Activated T-helper 1 cell treated with Interleukin-2 at 50 U/mL for 16 hours (primary cell): ENCODE measurements around the gene ITSN1.
A peak's percentile ranks its signal among the peaks of the same experiment; 100 is the strongest.
"Not testable (repeated sequence)": the region's sequence is repeated elsewhere in the genome, so short reads cannot be mapped to it uniquely, and the experiment has no call there.

ENCODE experiments used
- DNase-seq: peaks from one replicate; pipeline ENCODE4 v3.0.0-alpha.2; 2020; ENCODE audit warnings: low read depth

Gene ITSN1

DNA sequence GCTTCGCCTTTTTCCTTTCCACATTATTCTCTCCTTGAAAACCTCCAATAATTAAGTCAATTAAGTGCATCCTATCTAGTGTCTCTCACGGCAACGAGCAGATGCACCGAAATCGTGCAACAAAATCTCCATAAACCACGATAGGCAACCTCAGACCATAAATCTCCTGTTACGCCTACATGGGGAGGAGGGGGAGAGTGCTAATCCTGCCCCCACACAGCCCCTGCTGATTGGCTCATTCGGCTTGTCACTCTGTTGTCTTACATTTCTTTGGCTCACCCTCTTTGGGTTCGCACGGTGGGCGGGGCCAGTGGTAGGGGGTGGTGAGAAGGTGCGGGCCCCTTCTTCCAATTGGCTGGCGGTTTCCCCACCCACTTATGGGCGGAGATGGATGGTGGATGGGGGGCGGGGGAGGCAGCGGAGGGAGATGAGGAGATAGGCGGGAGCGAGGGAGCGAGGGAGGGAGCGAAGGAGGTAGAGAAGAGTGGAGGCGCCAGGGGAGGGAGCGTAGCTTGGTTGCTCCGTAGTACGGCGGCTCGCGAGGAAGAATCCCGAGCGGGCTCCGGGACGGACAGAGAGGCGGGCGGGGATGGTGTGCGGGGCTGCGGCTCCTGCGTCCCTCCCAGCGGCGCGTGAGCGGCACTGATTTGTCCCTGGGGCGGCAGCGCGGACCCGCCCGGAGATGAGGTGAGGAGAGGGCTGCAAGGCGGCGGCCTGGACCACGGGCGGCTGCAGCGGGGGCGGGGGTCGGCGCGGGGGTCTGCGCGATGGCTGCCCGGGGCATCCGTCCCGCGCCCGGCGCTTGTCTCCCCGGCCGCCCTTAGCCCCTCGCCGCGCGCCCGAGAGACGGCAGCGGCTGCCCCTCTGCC, at the start of gene ITSN1:
Gene ITSN1, plus strand, starts transcription at position 475 of the 869 bp plus-strand sequence. CDS start 76,328 bp downstream, outside the sequence.
- peak; percentile 99 for DNase-seq

GRCh38 chr21:33598051-33598450, 44.2 kb upstream of the ITSN1 start:
- DNase-seq: no peak

DNA sequence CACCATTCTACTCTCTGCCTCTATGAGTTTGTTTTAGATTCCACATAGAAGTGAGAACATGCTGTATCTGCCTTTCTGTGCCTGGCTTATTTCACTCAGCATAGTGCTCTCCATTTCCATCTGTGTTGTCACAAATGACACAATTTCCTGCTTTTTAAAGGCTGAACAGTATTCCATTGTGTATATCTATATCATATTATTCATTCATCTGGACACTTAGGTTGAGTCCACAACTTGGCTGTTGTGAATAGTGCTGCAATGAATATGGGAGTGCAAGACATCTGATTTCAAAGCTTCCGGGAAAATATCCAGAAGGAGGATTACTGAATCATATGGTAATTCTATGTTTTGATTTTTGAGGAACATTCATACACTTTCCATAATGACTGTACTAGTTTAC, 33.7 kb upstream of the ITSN1 start:
- DNase-seq: no peak

- DNase-seq: no peak
Observed at GRCh38 chr21:33611006-33611744, 31.1 kb upstream of the ITSN1 start.

DNA sequence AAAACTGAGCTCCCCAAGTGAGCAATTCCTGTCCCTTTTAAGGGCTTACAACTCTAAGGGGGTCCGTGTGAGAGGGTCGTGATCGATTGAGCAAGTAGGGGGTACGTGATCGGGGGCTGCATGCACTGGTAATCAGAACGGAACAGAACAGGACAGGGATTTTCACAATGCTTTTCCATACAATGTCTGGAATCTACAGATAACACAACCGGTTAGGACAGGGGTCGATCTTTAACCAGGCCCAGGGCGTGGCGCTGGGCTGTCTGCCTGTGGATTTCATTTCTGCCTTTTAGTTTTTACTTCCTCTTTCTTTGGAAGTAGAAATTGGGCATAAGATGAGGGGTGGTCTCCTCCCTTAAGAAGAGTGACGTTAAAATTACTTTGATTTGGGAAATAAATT, 24.7 kb upstream of the ITSN1 start:
- DNase-seq: not testable (repeated sequence)

GRCh38 chr21:33618407-33618806, 23.9 kb upstream of the ITSN1 start:
- no peak for DNase-seq

DNA sequence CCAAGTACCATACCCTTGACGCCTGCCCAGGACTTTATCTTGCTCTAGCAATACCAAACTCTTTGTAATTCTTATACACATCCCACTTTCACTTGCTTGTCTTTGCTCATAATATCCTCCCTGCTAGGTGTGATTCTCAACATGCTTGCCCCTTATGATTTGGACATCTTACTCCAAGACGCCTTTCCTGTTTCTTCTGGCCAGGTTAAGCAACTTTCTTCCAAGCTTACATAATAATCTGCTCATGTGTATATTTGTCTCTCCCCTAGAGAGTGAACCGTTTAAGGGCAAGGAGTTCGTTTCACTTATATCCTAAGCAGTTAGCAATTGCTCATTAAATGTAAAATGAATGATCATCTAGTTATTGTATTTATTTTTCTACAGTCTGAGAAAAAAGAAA, 22.6 kb upstream of the ITSN1 start:
- no peak for DNase-seq

DNA sequence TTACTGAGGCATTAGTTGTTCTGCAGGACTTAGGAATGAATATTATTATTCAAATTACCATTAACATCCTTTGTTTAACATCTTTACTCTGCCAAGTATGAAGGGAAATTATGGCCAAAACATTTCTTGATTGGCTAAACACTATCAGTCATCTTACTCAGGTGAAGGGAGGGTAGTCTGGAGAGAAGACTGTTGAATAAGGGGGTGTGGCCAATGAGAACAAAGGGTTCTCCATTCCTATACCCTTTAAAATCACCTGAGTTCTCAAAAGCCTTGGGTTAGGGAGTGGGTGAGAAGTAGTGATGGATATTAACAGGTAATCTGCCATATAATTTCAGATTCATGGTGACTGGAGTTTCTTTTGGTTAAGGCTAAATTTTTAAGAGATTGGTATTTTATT, 20.0 kb upstream of the ITSN1 start:
- no peak for DNase-seq

- DNase-seq: not testable (repeated sequence)
Observed at GRCh38 chr21:33626151-33626550, 16.1 kb upstream of the ITSN1 start.

DNA sequence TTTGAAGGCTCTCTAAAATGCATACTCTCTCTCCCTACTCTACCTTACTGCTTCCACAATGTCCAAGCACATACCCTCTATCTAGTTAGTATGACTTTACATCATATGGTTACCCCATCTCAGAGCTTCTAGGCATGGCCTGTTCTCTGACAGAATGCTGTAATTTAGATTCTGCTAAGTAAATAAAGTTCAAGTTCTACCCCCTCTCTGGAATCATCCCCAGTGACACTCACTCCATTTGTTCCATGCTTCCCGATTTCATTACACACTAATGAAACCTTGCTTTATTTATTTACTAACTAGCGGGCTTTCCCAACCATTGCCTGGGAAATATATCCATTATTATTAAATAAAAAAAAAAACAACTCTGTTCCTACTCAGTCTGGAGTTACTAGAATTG, 8.0 kb upstream of the ITSN1 start:
- DNase-seq: no peak

DNA sequence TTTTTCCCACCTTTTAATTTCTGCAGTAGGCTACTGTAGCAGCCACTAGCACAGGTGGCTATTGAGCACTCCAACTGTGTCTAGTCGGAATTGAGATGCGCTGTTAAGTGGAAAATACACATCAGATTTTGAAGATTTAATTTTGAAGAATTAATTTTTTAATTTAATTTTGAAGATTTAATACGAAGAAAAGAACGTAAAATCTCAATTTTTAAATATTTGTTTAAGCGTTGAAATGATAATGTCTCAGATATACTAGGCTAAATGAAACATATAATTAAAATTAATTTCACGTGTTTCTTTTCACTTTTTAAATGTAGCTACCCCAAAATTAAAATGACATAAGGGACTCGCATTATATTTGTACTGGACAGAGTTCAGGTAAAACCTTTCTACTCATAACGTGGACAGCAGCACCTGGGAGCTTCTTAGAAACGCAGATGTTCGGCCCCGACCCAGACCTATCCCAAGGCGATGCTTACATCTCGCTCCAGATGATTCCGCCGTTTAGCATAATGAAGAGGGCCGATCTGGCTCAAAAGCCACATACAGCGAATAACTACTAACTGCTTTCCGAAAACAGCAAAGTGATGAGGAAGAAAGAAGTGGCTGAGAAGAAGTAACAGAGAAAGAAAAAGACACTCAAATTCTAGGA, 1.5 kb upstream of the ITSN1 start:
- no peak for DNase-seq

GRCh38 chr21:33641352-33642026, 812 bp upstream of the ITSN1 start, which contains the start of gene CRYZL1:
Gene CRYZL1 (minus strand): TSS chr21:33641741. CDS start chr21:33631551, 10,190 bp downstream.
- DNase-seq: peak; percentile 100

DNA sequence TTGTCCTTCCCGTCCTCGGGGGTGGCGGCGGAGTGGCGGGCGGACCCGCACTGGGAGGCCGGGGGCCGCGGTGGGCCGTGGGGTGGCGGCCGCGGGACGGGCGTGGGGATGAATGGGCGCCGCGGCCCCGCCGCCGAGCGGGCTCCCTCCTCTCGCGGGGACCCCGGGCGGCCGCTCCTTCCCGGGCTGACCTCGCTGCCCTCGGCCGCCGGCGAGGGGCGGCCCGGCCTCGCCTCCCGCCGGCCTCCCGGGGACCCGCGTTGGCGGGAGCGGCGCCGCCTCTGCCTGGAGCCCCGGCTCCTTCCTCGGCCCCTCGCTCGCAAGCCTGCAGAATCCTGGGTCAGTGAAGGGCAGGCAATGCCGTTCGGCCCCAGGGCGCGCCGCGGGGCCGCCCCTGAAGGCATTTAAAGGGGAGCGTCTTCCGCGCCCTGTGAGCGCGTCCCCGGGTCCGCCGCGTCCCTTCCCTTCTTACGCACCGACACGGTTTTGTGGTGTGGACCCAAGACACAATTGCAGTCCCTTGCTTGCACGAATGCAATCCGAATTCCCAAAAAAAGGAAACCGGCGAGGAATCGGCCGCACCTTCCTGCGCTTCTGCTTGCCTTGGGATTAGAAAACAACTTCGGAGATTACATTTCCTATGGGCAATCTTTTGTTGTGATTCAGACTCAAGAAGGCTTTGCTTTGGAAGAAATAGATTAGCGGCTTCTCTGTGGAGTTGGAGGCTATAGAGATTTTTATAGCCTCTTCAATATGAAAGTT, 776 bp downstream of the ITSN1 start:
- DNase-seq: no peak

GRCh38 chr21:33643658-33644311, 1.5 kb downstream of the ITSN1 start:
- no peak for DNase-seq

DNA sequence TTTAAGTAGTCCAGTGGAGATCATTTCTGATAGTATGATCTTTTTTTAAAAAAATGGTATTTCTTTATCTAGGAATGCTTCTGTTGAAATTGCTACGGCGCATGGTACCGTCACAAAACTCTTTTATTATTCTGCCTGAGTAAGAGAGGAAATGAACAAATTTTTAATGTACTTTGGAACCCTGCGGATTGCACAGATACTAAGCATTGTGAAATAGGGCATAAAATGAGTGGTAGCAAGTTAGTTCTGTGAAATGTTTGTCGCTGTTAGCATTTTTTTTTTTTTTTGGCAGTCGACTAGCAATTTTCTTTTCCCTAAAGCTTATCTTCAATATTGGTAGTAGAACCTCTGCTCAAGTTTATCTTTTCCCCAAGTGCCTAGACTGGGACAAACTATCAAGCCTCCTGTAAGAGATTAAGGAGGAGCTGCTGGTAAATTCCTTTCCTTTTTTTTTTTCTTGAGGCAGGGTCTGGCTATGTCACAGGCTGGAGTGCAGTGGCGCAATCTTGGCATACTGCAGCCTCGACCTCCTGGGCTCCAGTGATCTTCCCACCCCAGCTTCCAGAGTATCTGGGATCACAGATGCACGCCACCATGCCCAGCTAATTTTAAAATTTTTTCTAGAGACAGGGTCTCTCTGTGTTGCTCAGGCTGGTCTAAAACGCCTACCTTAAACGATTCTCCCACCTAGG, 2.2 kb downstream of the ITSN1 start:
- DNase-seq: no peak

DNA sequence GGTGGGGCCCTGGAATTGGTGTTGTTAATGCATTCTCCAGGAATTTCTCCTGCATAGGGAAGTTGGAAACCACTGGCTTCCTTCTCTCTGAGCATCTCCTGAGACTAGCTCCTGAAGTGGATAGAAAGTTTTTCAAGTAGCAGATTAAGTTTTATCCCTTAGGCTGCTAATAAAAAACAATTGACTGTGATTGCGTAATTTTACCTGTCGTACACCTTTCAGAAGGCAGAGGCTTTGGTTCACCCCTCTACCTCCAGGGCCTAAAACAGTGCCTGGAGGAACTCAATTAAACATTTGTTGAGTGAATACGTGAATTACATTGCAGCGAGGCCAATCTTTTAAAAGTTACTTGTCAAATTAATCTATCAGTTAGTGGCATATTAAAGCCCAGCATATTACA, 3.4 kb downstream of the ITSN1 start:
- DNase-seq: no peak

DNA sequence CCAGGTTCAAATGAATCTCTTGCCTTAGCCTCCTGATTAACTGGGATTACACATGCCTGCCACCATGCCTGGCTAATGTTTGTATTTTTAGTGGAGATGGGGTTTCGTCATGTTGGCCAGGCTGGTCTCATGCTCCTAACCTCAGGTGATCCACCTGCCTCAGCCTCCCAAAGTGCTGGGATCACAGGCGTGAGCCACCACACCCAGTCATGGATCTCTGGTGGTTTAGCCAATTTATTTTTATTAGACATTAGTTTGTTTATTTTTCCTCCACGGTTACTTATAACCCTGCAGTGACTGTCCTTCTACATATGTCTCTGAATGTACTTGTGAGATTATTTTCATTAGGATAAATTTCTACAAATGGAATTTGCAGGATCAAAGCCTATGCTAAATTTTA, 5.3 kb downstream of the ITSN1 start:
- no peak for DNase-seq

- DNase-seq: no peak
Observed at GRCh38 chr21:33648555-33648954, 6.3 kb downstream of the ITSN1 start.

DNA sequence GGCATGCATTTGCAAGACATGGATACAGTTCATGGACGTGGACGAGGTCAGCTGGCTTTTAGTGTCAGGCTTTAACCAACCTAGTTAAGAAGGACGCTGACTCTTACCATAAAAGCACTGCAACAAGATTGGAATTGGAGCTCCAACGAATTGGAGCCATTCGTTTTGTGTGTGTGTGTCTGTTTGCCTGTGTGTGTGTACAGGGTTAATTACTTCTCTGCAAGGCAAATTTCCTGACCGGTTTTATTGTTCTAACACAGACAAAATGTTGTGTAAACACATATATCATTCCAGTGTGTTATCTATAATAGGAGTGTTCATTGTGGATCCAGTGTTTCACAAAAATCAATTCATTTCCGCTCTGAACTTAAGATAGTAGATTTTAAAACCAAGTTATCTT, 7.9 kb downstream of the ITSN1 start:
- no peak for DNase-seq

- DNase-seq: no peak
Observed at GRCh38 chr21:33650929-33651509, 8.7 kb downstream of the ITSN1 start.
